Measurements from ENCODE around the gene DYNLT1. TPM values are rescaled to one million over a fixed set of nuclear protein-coding genes. Genes with fewer than 3 reads are reported as not detected.
A peak's percentile ranks its signal among the peaks of the same experiment; 100 is the strongest.
"Not testable (repeated sequence)": the region's sequence is repeated elsewhere in the genome, so short reads cannot be mapped to it uniquely, and the experiment has no call there.

DYNLT1 gene
- total and polyA plus RNA-seq, 5 donors from 2014 or later: 103 to 127 (median 121) TPM

DNA sequence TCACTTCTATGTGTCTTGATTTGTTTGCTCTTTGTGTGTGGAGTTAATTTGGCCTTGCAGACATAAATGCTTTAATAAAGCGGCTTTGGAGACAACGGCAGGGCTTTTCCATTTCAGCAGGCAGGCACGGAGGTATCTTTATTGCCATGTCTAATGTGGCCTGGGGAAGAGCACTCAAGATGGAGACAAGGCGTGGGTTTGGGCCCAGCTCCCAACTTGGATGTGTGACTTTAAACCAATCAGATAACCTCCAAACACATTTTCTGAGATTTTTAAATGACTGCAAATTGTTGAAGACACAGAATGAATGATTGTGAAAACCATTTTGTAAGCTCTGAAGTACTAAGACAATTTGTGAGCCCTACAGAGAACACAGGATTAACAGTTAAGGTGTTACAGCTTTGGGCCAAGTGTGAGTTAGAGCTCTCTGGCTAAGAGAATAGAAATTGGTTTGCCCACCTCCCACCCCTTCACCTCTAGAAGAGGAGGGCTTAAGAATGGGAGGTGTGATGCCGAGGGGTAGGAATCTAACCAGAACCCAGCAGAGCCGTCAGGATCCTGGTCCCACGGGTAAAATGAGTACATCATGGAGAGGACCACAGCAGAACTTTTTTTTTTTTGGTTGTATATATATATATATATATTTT lies 9.0 kb downstream of the DYNLT1 start:
- peaks cover 59% of the 10 kb centered on the region for H3K36me3 ChIP-seq (ENCODE audit: control insufficient read depth, insufficient read depth, low read length)
- Mint-ChIP-seq H3K9me3 (peaks cover 0 to 2% (median 0%) of the 10 kb centered on the region in 7 donors), H3K36me3 (peaks cover 32% of the 10 kb centered on the region), H3K27ac (peak overlapping the region; percentile 57 to 91 (median 88)), H3K4me3 (peak overlapping the region in 2 of 4 donors; percentile 54 to 67), H3K4me1 (peaks cover 28 to 63% (median 43%) of the 10 kb centered on the region in 4 donors), H3K27me3 (no peaks in the 10 kb centered on the region)
- no peak for ATAC-seq (ENCODE audit: low read depth in 2 of 2)
- no peaks in the 10 kb centered on the region for H3K27me3 ChIP-seq (ENCODE audit: control insufficient read depth, insufficient read depth, low read length)
- H3K4me1 ChIP-seq (ENCODE audit: control insufficient read depth, insufficient read depth, low read length, poor library complexity, severe bottlenecking): peaks cover 23% of the 10 kb centered on the region
- H3K4me3 ChIP-seq (ENCODE audit: low read depth, low read length): no peak overlapping the region
- DNase-seq: no peak
- peak overlapping the region; percentile 55 for H3K27ac ChIP-seq (ENCODE audit: insufficient read depth, low read length, poor library complexity, severe bottlenecking)
- no peaks in the 10 kb centered on the region for H3K9me3 ChIP-seq (ENCODE audit: control insufficient read depth in 2 of 2, low read length in 2 of 2)

DNA sequence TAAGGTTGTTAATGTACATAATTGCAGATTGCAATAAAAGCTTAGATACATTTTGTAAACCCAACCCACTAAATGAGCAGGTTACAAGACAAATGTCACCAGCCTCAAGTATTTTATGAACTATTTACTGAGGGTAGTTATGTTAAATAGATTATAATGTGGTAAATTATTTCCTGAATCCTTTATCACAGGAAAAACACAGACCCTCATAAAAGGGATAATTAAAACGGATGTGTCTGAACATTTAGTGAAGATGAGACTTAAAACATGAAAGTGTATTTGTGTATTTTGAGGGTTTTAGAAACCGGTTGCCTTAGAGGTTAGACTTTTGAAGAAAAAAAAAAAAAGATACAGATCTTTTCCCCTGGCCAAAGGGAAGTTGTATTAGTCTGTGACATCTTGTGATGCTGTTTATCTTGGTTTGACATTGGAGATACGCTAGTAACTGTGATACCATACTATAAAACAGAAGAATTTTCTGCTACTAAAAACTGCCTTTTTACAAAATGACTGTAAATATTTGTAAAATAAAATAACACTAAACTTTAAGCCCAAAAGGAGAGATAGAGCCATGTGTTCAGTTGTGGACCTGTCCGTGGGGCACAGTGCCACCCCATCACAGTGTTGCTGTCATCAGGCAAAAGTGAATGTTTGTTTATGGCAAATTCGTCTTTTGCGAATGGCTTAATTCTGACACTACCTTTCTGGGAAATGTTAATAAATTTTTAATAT lies 9.7 kb downstream of the DYNLT1 start:
- DNase-seq: peak in 2 of 3 donors; percentile 17 to 49

GRCh38 chr6:158633127-158633526 lies 11.4 kb downstream of the DYNLT1 start:
- peaks cover 14% of the 10 kb centered on the region for H3K4me1 ChIP-seq (ENCODE audit: control insufficient read depth, insufficient read depth, low read length, poor library complexity, severe bottlenecking)
- H3K4me1 Mint-ChIP-seq: peaks cover 13 to 41% (median 25%) of the 10 kb centered on the region in 4 donors
- no peaks in the 10 kb centered on the region for H3K27me3 ChIP-seq (ENCODE audit: control insufficient read depth, insufficient read depth, low read length)
- H3K9me3 Mint-ChIP-seq: peaks cover 0 to 2% (median 0%) of the 10 kb centered on the region in 7 donors
- H3K36me3 Mint-ChIP-seq: peaks cover 36% of the 10 kb centered on the region
- H3K36me3 ChIP-seq (ENCODE audit: control insufficient read depth, insufficient read depth, low read length): peaks cover 71% of the 10 kb centered on the region
- H3K27ac Mint-ChIP-seq: peak overlapping the region in 2 of 3 donors; percentile 74 to 94
- H3K4me3 Mint-ChIP-seq: no peak overlapping the region
- H3K27ac ChIP-seq (ENCODE audit: insufficient read depth, low read length, poor library complexity, severe bottlenecking): no peak overlapping the region
- no peak for ATAC-seq (ENCODE audit: low read depth in 2 of 2)
- H3K27me3 Mint-ChIP-seq: no peaks in the 10 kb centered on the region
- no peak overlapping the region for H3K4me3 ChIP-seq (ENCODE audit: low read depth, low read length)
- no peaks in the 10 kb centered on the region for H3K9me3 ChIP-seq (ENCODE audit: control insufficient read depth in 2 of 2, low read length in 2 of 2)
- no peak for DNase-seq

More for the DNA sequence above, 9.7 kb downstream of the DYNLT1 start:
- H3K9me3 Mint-ChIP-seq: peaks cover 0 to 2% (median 0%) of the 10 kb centered on the region in 7 donors
- peak overlapping the region; percentile 57 to 91 (median 88) for H3K27ac Mint-ChIP-seq
- H3K4me3 Mint-ChIP-seq: peak overlapping the region in 1 of 4 donors; percentile 67
- Histone ChIP-seq H3K4me3 (ENCODE audit: low read depth, low read length) (no peak overlapping the region), H3K27ac (ENCODE audit: insufficient read depth, low read length, poor library complexity, severe bottlenecking) (peak overlapping the region; percentile 55), H3K27me3 (ENCODE audit: control insufficient read depth, insufficient read depth, low read length) (no peaks in the 10 kb centered on the region), H3K9me3 (ENCODE audit: control insufficient read depth in 2 of 2, low read length in 2 of 2) (no peaks in the 10 kb centered on the region), H3K36me3 (ENCODE audit: control insufficient read depth, insufficient read depth, low read length) (peaks cover 60% of the 10 kb centered on the region), H3K4me1 (ENCODE audit: control insufficient read depth, insufficient read depth, low read length, poor library complexity, severe bottlenecking) (peaks cover 17% of the 10 kb centered on the region)
- H3K27me3 Mint-ChIP-seq: no peaks in the 10 kb centered on the region
- peaks cover 23 to 56% (median 36%) of the 10 kb centered on the region in 4 donors for H3K4me1 Mint-ChIP-seq
- no peak for ATAC-seq (ENCODE audit: low read depth in 2 of 2)
- peaks cover 28% of the 10 kb centered on the region for H3K36me3 Mint-ChIP-seq

GRCh38 chr6:158632538-158633119 lies 11.9 kb downstream of the DYNLT1 start:
- Mint-ChIP-seq H3K27ac (peak overlapping the region in 2 of 3 donors; percentile 85 to 94), H3K36me3 (peaks cover 36% of the 10 kb centered on the region), H3K4me1 (peaks cover 16 to 41% (median 25%) of the 10 kb centered on the region in 4 donors)
- H3K9me3 Mint-ChIP-seq; DNase-seq; H3K9me3 ChIP-seq (ENCODE audit: control insufficient read depth in 2 of 2, low read length in 2 of 2); H3K27me3 ChIP-seq (ENCODE audit: control insufficient read depth, insufficient read depth, low read length); ATAC-seq (ENCODE audit: low read depth in 2 of 2); H3K27ac ChIP-seq (ENCODE audit: insufficient read depth, low read length, poor library complexity, severe bottlenecking); H3K27me3 Mint-ChIP-seq; H3K4me3 ChIP-seq (ENCODE audit: low read depth, low read length); H3K4me3 Mint-ChIP-seq: not testable (repeated sequence)
- H3K36me3 ChIP-seq (ENCODE audit: control insufficient read depth, insufficient read depth, low read length): peaks cover 72% of the 10 kb centered on the region
- H3K4me1 ChIP-seq (ENCODE audit: control insufficient read depth, insufficient read depth, low read length, poor library complexity, severe bottlenecking): peaks cover 14% of the 10 kb centered on the region

DNA sequence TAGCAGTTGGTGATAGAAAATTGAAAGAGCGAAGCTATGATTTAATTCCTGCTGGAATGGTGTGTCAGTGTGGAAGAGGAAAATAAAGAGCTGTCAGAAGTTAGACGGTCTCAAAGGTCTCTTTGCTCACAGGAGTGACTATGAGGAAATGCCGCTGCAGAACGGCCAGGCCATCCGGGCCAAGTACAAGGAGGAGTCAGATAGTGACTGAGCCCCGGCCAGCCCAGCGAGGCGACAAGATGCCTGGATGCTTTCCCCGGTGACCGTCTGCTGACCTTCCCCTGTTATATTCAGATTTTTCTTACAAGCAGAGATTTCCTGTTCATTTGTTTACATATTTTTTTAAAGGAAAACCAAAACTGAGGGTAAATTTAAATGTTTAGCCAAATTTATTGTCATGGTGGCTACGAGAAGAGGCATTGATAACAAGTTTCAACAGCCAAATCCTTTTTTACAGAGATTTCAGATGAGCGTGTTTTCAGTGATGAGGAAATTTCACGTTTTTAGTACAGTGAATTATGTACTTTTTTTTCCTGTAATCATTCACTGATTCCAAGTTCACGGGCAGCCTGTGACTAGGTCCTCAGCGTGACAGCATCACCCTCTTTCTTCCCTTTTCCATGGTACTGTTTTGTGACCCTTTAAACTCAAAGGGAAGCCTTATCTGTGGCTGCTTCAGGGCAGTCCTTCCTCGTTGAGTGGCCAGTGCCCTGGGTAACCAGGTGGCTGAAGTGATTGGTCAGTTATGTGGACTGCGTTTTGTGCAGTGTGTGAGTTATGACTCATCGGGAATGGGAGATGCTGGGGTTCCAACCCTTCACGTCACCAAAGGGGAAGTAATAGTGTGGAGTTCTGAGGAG lies 12.6 kb downstream of the DYNLT1 start:
- DNase-seq: no peak
- Histone ChIP-seq H3K27ac (ENCODE audit: insufficient read depth, low read length, poor library complexity, severe bottlenecking) (no peak overlapping the region), H3K36me3 (ENCODE audit: control insufficient read depth, insufficient read depth, low read length) (peaks cover 72% of the 10 kb centered on the region), H3K27me3 (ENCODE audit: control insufficient read depth, insufficient read depth, low read length) (no peaks in the 10 kb centered on the region), H3K4me3 (ENCODE audit: low read depth, low read length) (no peak overlapping the region), H3K9me3 (ENCODE audit: control insufficient read depth in 2 of 2, low read length in 2 of 2) (no peaks in the 10 kb centered on the region), H3K4me1 (ENCODE audit: control insufficient read depth, insufficient read depth, low read length, poor library complexity, severe bottlenecking) (peaks cover 14% of the 10 kb centered on the region)
- ATAC-seq (ENCODE audit: low read depth in 2 of 2): no peak
- peaks cover 0 to 2% (median 0%) of the 10 kb centered on the region in 7 donors for H3K9me3 Mint-ChIP-seq
- no peaks in the 10 kb centered on the region for H3K27me3 Mint-ChIP-seq
- H3K4me1 Mint-ChIP-seq: peaks cover 16 to 36% (median 24%) of the 10 kb centered on the region in 4 donors
- H3K36me3 Mint-ChIP-seq: peaks cover 39% of the 10 kb centered on the region
- peak overlapping the region in 2 of 3 donors; percentile 85 to 94 for H3K27ac Mint-ChIP-seq
- peak overlapping the region in 1 of 4 donors; percentile 33 for H3K4me3 Mint-ChIP-seq

DNA sequence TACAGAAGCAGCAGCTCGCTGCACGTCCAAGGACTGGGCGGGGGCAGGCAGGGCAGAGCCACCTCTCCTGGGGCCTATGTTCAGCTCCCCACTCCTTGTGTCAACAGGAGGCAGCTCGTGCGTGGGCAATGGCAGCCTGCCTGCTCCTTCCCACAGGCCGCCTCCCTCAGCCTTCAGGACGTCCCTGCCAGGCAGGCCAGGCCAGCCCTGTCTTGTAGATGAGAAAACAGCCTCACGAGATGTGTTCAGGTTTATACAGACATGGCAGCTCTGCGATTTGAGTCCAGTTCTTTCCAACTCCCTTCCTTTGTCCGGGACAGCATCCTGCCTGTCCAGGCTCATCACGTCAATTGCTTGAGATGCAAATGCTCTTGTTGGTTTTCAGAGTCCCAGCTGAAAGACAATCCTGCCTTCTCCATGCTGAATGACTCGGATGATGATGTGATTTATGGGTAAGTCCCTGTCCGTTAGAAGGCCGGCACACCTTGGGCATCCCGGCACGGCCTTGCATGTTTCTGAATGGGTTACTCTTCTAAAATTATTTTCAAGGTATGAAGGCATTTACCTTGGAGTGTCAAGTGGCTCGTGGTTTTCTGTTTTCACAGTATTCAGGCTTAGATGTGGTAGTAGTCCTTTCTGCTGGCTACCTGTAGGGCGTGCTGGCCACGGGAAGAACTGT lies 13.5 kb downstream of the DYNLT1 start:
- H3K4me3 Mint-ChIP-seq: peak overlapping the region in 1 of 4 donors; percentile 33
- no peaks in the 10 kb centered on the region for H3K27me3 ChIP-seq (ENCODE audit: control insufficient read depth, insufficient read depth, low read length)
- peak overlapping the region; percentile 17 for H3K27ac ChIP-seq (ENCODE audit: insufficient read depth, low read length, poor library complexity, severe bottlenecking)
- peaks cover 14% of the 10 kb centered on the region for H3K4me1 ChIP-seq (ENCODE audit: control insufficient read depth, insufficient read depth, low read length, poor library complexity, severe bottlenecking)
- H3K9me3 ChIP-seq (ENCODE audit: control insufficient read depth in 2 of 2, low read length in 2 of 2): no peaks in the 10 kb centered on the region
- peaks cover 39% of the 10 kb centered on the region for H3K36me3 Mint-ChIP-seq
- peaks cover 73% of the 10 kb centered on the region for H3K36me3 ChIP-seq (ENCODE audit: control insufficient read depth, insufficient read depth, low read length)
- H3K27me3 Mint-ChIP-seq: no peaks in the 10 kb centered on the region
- H3K27ac Mint-ChIP-seq: peak overlapping the region in 2 of 3 donors; percentile 77 to 94
- peaks cover 16 to 29% (median 21%) of the 10 kb centered on the region in 4 donors for H3K4me1 Mint-ChIP-seq
- DNase-seq: no peak
- peaks cover 0 to 2% (median 0%) of the 10 kb centered on the region in 7 donors for H3K9me3 Mint-ChIP-seq
- H3K4me3 ChIP-seq (ENCODE audit: low read depth, low read length): no peak overlapping the region
- ATAC-seq (ENCODE audit: low read depth in 2 of 2): no peak
